HUES48 (cell line): ENCODE measurements around the gene RLF.
"Not testable (repeated sequence)": the region's sequence is repeated elsewhere in the genome, so short reads cannot be mapped to it uniquely, and the experiment has no call there.

ENCODE experiments used
- H3K27ac ChIP-seq: one replicate; pipeline ENCODE4 v1.7.0; 2013; ENCODE audit warnings: low read depth, low read length, inconsistent platforms
- H3K27me3 ChIP-seq: 2 replicates; pipeline ENCODE4 v1.6.1; 2013; ENCODE audit warnings: mild to moderate bottlenecking, low read length; ENCODE audit not compliant: control insufficient read depth, insufficient read depth
- H3K36me3 ChIP-seq: 2 replicates; pipeline ENCODE4 v1.6.1; 2013; ENCODE audit warnings: low read length; ENCODE audit not compliant: control insufficient read depth, insufficient read depth
- H3K4me1 ChIP-seq: 2 replicates; pipeline ENCODE4 v1.6.1; 2013; ENCODE audit warnings: mild to moderate bottlenecking, low read length; ENCODE audit not compliant: control insufficient read depth, insufficient read depth
- H3K4me3 ChIP-seq: 2 replicates; pipeline ENCODE4 v1.5.1; 2013; ENCODE audit warnings: mild to moderate bottlenecking, low read depth, low read length
- H3K9ac ChIP-seq: 2 replicates; pipeline ENCODE4 v1.6.1; 2013; ENCODE audit warnings: mild to moderate bottlenecking, low read depth, low read length, moderate library complexity
- H3K9me3 ChIP-seq: 2 replicates; pipeline ENCODE4 v1.6.1; 2013; ENCODE audit warnings: low read length; ENCODE audit not compliant: control insufficient read depth, insufficient read depth

The RLF gene

GRCh38 chr1:40204856-40205255 is 43.7 kb downstream of the RLF start:
- no peak overlapping the region for H3K9ac ChIP-seq
- H3K27ac ChIP-seq, result no peak overlapping the region
- peaks cover 46% of the 10 kb centered on the region for H3K36me3 ChIP-seq
- H3K4me3 ChIP-seq, result no peak overlapping the region
- H3K4me1 ChIP-seq, result no peaks in the 10 kb centered on the region
- no peaks in the 10 kb centered on the region for H3K9me3 ChIP-seq
- H3K27me3 ChIP-seq, result no peaks in the 10 kb centered on the region

GRCh38 chr1:40210511-40211204 is 49.5 kb downstream of the RLF start:
- Histone ChIP-seq H3K4me1 (no peaks in the 10 kb centered on the region), H3K9ac (no peak overlapping the region), H3K27ac (no peak overlapping the region), H3K27me3 (no peaks in the 10 kb centered on the region), H3K4me3 (no peak overlapping the region), H3K9me3 (no peaks in the 10 kb centered on the region), H3K36me3 (peaks cover 34% of the 10 kb centered on the region)

- Histone ChIP-seq H3K27me3 (no peaks in the 10 kb centered on the region), H3K9me3 (no peaks in the 10 kb centered on the region), H3K36me3 (peaks cover 10% of the 10 kb centered on the region), H3K9ac (no peak overlapping the region), H3K4me1 (no peaks in the 10 kb centered on the region), H3K27ac (no peak overlapping the region), H3K4me3 (no peak overlapping the region)
Observed at GRCh38 chr1:40218333-40218732, 57.1 kb downstream of the RLF start.

- H3K36me3 ChIP-seq, result peaks cover 11% of the 10 kb centered on the region
- not testable (repeated sequence) for H3K27me3 ChIP-seq, H3K9ac ChIP-seq, H3K4me1 ChIP-seq, H3K9me3 ChIP-seq, H3K4me3 ChIP-seq, H3K27ac ChIP-seq
Observed at GRCh38 chr1:40221471-40221905, 60.3 kb downstream of the RLF start.

GRCh38 chr1:40221977-40222772 is 61.0 kb downstream of the RLF start:
- no peak overlapping the region for H3K4me3 ChIP-seq
- H3K27me3 ChIP-seq, result no peaks in the 10 kb centered on the region
- no peaks in the 10 kb centered on the region for H3K4me1 ChIP-seq
- H3K36me3 ChIP-seq, result peaks cover 14% of the 10 kb centered on the region
- H3K9me3 ChIP-seq, result no peaks in the 10 kb centered on the region
- H3K27ac ChIP-seq, result no peak overlapping the region
- H3K9ac ChIP-seq, result no peak overlapping the region

- Histone ChIP-seq H3K27ac (no peak overlapping the region), H3K9me3 (no peaks in the 10 kb centered on the region), H3K4me1 (no peaks in the 10 kb centered on the region), H3K36me3 (peaks cover 14% of the 10 kb centered on the region), H3K27me3 (no peaks in the 10 kb centered on the region), H3K9ac (no peak overlapping the region), H3K4me3 (no peak overlapping the region)
Observed at GRCh38 chr1:40224040-40224439, 62.9 kb downstream of the RLF start.

- Histone ChIP-seq H3K36me3 (peaks cover 15% of the 10 kb centered on the region), H3K27me3 (no peaks in the 10 kb centered on the region)
Observed at GRCh38 chr1:40226192-40226591, 65.0 kb downstream of the RLF start.

GRCh38 chr1:40232444-40232843 is 71.3 kb downstream of the RLF start:
- no peak overlapping the region for H3K27ac ChIP-seq
- no peak overlapping the region for H3K9ac ChIP-seq
- no peaks in the 10 kb centered on the region for H3K27me3 ChIP-seq
- H3K4me1 ChIP-seq, result no peaks in the 10 kb centered on the region
- no peak overlapping the region for H3K4me3 ChIP-seq
- peaks cover 52% of the 10 kb centered on the region for H3K36me3 ChIP-seq
- H3K9me3 ChIP-seq, result no peaks in the 10 kb centered on the region

More at GRCh38 chr1:40226192-40226591, 65.0 kb downstream of the RLF start:
- Histone ChIP-seq H3K4me3 (no peak overlapping the region), H3K9ac (no peak overlapping the region), H3K27ac (no peak overlapping the region), H3K9me3 (no peaks in the 10 kb centered on the region), H3K4me1 (no peaks in the 10 kb centered on the region)

- H3K9me3 ChIP-seq, result no peaks in the 10 kb centered on the region
- no peak overlapping the region for H3K4me3 ChIP-seq
- no peaks in the 10 kb centered on the region for H3K27me3 ChIP-seq
- no peak overlapping the region for H3K27ac ChIP-seq
- H3K4me1 ChIP-seq, result no peaks in the 10 kb centered on the region
- peaks cover 48% of the 10 kb centered on the region for H3K36me3 ChIP-seq
- H3K9ac ChIP-seq, result no peak overlapping the region
Observed at GRCh38 chr1:40239626-40240025, 78.4 kb downstream of the RLF start.

- H3K27ac ChIP-seq, result no peak overlapping the region
- no peaks in the 10 kb centered on the region for H3K9me3 ChIP-seq
- H3K36me3 ChIP-seq, result peaks cover 44% of the 10 kb centered on the region
- H3K27me3 ChIP-seq, result no peaks in the 10 kb centered on the region
- H3K4me3 ChIP-seq, result no peak overlapping the region
- H3K4me1 ChIP-seq, result no peaks in the 10 kb centered on the region
- H3K9ac ChIP-seq, result no peak overlapping the region
Observed at GRCh38 chr1:40240390-40240789, 79.2 kb downstream of the RLF start.

- Histone ChIP-seq H3K4me3 (no peak overlapping the region), H3K9me3 (no peaks in the 10 kb centered on the region), H3K27ac (no peak overlapping the region)
Observed at GRCh38 chr1:40241362-40241761, 80.2 kb downstream of the RLF start.

More at GRCh38 chr1:40241362-40241761, 80.2 kb downstream of the RLF start:
- H3K27me3 ChIP-seq, result no peaks in the 10 kb centered on the region
- H3K9ac ChIP-seq, result no peak overlapping the region
- peaks cover 34% of the 10 kb centered on the region for H3K36me3 ChIP-seq
- H3K4me1 ChIP-seq, result no peaks in the 10 kb centered on the region
